Stimulated activated CD4-positive, alpha-beta T cell treated with anti-CD3 and anti-CD28 coated beads, Interleukin-4, amount 100 ng/mL, for 1 hour (primary cell): ENCODE data around the gene SLC45A1.

Experiments used
- DNase-seq: peaks from one replicate; pipeline ENCODE4 v3.0.0-alpha.2; 2020

Gene SLC45A1

DNA sequence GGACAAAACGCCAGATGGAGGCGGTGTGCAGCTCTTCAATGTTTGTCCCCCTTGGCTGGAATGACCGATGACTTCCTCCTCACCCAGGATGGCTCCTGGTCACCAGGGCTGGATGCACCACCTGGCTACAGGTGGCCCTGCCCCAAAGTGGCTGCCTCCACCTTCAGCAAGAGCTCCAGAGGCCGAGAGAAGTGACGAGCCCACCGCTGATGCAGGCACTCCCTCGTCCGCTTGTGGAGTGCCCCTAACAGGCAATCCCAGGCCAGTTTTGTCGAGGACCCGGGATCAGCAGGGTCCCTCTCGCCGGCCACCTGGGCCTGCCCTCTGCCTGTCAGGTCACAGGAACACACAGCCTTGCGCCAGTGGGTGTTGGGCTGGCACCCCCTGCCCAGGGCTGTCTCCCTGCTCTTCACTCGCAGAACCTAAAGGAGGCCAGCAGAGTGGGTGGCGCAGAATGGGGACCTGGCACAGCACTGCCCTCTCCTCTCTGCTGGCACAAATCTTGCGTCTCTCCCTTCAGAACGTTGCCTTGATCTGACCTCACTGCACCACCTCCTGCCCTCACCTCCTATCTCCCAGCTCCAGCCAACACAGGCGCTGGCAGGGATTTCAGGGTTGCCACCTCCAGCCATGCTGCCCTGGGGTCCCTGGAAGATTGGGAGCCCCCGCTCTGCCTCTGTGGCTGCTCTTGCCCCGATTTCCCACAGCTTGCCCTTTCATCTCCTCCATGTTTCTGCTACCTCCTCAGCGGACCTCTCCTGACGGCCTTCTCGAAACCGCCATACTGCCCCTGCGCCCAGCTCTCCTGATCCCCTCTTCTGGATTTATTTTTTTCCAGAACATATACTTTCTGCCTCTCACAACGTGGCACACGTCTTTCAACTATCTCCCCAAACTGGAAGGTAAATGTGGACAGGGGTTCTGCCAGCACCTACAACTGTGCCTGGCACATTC, 38.6 kb downstream of the SLC45A1 start:
- DNase-seq: no peak

DNA sequence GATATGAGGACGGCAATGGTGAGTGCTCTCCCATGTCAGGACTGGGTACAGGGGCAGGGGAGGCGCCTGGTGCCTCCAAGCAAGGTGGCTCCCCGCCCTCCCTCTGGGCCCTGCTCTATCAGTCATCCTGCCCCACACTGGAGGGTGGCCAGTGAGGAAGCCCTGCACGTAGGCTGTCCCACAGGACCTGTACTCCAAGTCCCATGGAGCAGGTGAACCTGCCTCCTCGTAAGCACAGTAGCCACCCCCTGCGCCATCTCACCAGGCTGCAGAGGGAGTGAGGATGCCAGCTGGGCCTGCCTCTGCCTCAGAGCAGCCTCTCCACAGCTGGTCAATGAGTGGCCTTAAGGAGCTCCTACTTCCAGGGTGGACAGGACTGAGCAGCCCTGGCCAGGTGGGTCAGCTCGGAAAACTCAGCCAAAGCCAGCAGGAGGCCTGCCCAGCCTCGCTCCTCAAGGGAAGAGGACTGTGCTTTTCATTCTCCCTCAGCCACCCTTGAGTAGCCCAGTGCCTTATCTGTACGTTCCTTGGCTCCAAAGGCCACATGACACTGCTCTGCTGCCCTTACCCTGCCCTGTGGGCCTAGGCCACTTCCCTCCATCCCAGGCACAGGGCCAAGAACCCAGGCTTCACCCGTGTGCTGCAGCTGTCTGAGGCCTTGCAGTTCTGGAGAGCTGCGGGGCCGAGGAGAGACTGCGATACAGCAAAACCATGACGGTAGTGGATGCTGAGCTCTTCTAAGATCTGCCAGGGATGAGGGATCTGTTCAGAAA, 39.6 kb downstream of the SLC45A1 start:
- no peak for DNase-seq

DNA sequence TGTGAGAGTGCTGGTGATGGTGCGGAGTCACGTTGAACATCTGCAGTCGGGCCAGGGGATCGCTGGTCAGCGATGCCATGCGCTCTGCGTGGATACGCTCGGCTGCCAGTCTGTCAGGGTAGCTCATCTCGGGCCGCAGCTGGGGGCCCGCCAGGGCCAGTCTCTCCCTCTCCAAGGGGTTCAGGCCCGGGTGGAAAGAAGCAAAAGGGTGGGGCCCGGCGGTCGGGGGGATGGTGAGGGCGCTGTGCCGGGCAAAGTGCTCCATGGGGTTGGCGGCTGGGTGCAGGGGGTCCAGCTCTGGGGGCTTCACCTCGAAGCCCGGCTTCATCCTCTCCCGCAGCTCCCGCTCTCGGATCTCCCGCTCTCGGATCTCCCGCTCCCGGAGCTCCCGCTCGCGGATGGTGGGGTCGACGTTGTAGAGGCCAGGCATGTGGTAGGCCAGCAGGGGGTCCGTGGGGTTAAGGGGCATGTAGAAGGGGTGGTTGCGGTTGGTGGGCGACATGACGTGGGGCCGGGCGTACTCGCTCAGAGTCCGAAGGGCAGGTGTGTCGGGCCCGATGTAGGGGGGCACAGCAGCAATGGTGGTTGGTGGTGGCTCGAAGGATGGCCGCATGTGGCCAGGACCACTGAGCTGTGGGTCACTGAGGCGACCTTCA, 40.5 kb downstream of the SLC45A1 start:
- no peak for DNase-seq

DNA sequence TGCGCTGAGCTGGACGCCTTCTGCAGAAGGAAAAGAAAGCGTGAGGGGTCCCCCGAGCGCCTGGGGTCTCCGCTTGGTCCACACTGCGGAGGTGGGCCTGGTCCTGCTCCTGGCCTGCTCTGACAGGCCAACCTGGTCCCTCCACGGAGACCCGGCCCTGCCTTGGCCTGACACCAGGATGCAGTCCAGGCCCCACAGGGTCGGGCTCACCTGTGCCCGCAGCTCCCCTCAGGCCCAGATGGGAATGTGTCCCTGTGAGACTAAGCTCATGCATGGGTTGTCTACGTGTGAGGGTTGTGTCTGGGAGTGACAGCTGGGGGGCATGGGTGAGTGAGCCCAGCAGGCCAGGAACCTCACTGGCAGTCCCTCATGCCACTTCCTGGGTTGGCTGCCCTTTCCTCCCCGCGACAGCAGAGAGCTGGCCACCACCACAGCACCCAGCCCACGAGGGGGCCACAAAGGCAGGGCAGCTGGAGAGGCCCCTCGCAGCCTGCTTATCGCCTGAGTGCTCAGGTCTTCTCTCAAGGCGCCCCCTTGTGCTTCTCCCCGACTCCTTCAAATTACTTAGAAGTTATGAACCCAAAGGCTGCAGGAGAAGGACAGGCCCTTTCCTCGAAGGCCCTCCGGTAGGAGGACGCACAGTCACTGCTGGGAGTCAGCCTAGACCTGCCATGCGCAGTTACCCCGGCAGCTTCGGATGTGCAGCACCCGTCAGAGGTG, 41.1 kb downstream of the SLC45A1 start:
- no peak for DNase-seq

DNA sequence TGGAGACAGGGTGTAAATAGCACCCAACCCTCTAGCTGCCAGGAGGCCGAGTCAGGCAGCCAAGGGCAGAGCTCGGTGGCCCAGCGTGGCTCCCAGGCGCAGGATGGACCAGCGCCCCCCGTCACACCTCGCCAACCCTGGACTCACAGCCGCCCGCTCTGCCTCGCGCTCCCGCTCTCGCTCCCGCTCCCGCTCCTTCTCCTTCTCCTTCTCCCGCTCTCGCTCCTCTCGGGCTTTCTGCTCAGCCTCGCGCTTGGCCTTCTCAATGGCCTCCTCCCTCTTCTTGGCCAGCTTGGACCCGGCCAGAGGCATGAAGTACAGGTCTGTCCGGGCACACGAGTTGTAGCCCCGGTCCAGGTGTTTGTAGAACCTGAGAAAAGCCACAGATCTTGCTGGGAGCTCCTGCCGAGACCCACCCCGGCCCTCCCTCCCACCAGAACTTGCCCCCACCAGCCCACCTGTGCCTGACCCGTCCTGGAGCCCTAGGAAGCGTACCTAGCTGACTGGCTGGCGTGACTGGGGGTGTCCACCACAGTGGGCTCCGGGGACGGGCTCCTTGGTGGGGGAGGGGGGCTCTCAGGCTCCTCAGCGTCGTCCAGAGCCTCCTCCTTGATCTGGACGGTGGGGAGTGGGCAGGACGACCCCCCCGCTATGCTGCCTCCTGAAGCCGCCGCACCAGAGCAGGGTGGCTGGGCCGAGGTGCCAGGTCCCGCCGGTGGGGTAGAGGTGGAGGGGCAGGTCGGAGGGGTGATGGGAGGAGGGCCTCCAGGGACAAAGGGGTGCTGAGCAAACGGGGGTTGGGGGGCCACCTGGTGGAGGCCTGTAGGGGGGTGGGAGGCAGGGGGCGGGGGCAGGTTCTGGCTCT, 41.9 kb downstream of the SLC45A1 start:
- DNase-seq: no peak

DNA sequence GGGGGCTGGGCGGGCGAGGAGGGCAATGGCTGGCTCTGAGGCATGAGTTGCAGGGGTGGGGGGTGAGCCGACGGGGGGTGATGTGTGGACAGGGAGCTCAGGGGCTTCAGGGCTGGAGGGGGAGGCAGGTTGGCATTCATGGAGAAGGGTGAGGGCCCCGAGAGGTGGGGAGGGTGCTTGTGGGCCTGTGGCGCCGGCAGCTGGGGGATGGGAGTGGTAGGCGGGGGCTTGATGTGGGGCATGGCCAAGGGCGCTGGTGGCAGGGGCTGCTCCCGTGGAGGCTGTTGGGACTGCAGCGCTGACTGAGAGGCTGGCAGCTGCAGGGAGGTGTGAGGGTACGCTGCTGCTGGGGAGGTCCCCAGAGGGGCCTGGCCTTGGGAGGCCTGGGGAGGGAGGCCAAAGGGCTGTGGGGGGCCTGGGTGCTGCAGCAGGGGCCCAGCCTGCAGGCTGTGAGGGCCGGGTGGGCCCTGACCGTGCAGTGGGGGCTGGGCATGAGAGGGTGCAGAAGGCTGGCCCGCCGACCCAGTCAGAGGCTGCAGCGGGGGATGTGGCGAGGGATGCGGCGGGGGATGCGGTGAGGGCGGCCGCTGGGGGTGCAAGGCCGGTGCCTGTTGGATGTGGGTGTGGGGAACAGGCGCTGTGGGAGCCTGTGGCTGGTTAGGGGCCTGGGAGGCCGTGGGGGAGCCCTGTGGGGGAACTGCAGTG, 42.7 kb downstream of the SLC45A1 start:
- no peak for DNase-seq

DNA sequence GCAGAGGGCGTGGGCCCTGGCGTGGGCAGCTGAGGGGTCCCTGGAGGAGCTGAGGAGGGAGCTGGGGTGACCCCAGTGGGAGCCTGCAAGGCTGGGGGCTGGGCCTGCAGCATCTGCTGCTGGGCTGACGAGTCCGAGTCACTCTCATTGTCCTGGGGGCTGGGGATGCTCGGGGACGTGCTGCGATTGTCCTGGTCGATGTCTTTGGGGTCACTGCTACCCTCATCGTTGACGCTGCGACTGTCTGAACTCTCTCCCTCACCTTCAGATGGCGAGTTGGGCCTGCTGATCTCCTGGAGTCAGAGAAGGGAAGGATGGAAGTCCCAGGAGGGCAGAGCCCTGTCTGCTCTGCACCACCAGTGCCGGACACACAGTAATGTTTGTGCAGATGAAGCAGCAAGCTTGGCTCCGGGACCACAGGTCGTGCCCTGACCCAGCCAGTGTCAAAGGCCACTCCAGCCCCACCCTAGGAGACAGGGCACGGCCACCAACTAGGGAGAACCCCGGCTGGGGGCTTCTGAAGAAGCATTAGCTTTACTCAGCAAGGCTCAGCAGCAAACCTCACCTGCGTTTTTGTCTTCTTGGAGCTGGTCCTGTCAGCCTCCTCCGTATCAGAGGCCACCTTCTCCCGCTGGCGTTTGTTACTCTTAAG, 43.4 kb downstream of the SLC45A1 start:
- DNase-seq: no peak

DNA sequence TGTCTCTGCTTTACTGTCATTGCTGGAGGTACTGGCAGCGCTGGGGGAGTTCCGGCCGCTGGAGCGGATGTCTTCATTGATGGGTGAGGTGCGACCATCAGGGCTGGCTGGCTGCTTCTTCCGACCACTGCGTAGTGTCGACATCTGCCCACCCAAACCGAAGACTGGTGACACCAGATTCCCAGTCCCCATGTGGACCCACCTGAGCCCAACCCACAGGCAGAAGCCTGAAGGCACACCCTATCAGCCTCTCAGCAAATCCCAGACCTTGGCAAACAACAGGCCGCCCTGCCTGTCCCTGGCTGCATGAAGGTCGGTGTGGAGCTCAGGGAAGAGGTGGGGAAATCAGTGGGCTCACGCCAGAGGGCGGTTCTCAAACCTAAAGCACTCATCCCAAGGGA, 44.8 kb downstream of the SLC45A1 start:
- DNase-seq: no peak

DNA sequence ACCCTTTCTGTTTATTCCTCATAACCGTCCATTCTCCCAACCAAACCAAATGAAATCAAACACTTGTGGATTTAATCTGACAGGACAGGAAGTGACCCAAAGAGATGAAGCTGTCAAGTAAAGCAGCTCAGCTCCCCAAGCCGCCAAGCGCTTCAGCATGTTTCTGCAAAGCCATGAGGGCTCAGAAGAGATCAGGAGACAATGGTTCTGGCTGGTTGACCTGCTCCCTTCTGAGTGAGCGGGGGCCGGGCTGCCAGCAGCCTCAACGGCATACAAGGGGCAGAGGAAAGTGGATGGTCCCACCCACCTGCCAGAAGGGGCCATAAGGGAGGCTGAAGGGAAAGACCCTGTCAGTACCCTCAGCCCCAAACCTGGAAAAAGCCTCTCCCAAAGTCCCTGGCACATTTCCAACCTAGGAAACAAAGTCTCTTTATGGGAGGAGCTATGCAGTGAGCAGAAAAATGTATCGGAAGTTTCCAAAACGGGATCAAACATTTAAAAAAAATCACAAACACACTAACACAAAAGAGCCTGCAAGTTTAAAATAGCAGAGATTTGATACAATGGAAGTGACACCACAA, 45.4 kb downstream of the SLC45A1 start:
- DNase-seq: no peak

DNA sequence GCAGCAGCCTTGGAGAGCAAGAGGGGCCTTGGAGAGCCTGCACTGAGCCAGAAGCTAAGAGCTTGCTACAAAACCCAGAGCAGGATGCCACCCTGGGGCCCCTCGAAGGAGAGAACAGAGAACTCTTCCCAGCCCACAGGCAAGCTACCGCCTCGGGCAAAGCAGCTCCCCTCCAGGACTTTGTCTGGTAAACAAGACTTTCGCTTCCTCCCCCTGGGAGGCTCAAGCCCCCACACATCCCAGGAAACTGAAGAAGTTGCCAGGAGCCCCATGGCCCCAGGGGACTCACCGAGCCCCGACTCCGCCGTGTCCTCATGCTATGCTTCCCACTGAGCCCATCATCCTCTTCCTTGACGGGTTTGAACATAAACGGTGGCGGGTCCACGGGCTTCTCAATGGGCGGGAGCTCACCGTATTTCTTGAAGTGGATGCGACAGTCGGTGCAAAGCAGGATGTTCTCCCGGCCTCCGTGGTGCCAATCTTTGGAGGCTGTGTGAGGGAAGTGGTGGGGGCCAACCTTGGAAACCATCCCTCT, 45.9 kb downstream of the SLC45A1 start:
- DNase-seq: no peak

DNA sequence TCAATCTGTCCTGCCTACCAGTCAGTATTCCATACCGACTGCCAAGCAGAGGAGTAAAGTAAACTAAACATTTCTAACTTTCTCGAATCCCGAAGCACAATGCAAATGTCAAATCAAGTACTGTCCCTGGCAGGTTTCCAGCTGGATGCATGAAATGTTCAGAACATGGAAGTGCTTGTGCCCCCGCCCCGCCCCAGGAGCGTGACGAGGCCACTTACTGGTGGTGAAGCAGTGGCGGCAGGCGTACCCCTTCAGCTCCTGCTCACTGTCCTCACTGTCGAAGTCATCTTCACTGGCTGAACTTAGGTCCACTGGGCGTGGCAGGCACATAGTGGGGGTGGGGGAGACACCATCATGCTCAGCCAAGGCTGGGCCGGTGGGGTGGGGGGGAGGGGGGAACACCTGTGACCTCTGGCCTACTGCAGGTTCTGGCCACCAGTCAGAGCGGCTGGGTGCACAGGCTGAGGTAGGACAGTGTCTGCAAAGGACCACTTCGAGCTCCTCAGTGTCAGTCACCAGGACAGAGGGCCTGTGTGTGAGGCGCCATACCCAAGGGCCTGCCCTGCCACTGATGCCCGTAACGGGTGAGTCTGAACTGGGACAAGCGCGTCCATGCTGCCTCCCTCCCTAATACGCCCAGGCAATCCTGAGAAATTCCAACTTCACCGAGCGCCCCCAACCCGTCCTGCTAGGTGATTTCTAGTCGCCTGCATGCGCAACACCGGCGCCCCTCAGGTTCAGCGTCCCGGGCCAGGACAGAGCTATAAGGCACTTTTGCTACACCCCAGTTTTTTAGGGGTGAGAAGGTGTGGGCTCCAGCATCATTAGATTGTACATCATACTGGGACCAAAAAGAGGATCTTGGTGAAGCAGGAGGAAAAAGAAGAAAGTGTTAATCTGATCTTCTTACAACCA, 46.9 kb downstream of the SLC45A1 start:
- no peak for DNase-seq

DNA sequence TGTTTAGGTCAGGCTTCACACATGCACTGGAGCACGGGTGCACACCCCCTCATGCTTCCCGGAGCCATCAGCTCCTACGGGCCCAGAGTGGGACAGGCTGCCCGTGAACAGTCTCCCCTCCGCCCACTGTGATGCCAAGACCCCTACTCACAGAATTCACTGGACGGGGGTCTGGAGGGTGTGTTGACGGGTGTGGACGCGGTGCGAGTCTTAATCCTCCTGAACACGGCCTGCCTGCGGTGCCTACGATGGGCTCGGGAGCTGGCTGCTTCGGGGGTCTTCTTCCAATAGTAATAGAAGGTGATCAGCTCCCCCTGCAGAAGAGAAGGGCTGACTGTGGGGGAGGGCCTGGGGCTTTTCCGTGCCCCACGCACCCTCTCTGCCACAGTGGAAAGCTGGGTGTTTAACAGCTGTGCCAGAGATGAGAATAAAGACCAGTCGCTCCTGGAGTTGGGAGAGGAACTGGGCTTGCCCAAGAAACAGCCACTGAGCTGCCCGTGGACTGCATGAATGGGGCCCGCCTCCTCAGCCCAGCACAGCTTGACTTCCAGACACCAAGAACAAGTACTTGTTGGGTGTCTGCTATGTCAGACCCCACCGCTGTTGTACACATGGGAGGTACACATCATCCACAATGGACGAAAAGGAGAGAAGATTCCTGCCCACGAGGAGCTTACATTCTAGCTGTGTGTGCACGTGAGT, 47.9 kb downstream of the SLC45A1 start:
- DNase-seq: no peak

DNA sequence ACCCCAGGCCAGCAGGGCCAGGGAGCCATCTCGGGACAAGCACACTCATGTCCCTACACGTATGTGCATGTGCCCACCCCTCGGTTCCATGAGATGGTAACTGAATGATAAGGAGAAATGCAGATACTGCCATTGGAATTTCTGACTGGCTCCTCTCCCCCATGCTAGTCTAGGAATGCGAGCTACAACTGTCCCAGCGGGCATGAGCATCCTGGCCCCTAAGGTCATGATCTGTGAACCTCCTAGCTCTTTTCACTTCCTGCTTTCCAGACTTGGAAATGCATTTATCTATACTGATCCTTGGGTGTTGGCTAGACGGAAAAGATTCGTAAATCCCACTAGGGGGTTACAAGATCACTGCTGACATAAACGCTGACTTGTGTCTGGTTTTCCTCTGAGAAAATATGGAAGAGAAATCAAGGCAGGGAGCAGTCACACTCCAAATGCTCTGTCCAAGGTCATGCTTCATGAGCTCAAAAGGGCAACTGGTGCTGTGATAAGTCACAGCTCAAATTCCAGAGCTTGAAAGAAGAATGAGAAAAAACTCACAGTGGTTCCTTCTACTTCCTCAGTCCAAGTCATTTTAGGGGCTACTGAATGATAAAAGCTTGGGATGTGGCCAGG, 49.8 kb downstream of the SLC45A1 start:
- no peak for DNase-seq

DNA sequence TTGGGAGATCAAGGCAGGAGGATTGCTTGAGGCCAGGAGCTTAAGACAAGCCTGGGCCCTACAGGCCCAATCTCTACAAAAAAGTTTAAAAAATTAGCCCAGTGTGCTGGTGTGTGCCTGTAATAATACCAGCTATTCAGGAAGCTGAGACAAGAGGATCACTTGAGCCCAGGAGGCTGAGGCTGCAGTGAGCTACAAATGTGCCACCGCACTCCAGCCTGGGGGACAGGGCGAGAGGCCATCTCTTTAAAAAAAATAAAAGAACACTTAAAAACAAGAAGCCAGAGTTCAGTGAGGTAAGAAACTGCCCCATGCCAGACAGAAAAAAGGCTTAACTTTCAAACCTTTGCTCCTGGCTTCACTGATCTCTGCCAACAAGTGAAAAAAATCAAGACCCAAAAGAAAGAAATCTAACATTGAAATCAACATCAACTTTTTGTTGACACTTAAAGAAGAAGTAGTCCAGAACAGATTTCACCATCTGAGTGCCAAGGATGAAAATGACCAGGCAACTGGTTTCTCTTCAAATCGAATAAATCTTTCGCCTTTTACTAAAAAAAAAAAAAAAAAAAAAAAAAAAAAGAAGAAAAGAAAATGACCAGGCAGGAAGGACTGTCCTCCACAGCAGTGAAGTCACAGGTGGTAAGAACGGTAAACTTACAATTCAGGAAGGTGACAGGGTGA, 51.2 kb downstream of the SLC45A1 start:
- DNase-seq: no peak

DNA sequence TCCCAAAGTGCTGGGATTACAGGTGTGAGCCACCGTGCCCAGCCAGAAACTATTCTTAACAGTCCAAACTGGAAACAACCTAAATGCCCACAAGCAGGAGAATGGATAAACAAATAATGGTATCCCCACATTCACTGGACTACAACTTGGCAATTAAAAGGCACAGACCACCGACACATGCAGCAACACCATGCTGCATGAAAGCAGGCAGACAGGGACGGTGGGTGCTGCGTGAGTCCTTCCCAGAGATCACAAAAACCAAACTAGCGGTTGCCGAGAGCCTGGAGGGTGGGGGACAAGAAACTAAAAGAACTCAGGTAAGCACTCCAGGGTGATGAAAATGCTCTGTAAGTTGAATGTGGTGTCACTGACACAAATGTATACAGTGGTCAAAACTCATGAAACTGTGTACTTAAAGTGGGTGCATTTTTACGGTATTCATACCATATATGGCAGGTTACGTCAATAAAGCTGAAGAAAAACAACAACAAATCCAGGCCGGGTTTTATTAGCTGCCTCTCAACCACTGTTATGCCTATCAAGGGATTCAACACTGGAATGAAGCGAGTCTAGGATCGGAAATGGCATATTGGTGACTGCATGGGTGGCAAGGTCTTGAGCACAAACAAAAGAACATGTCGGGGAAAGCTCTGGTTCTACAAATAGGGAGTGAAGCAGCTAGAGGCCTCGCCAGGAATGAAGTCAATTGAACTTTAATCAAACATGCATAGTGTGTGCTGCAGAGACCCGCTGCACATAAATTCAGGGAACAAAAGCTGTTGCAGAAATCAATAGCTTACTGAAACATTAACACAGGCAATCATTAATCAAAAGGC, 52.4 kb downstream of the SLC45A1 start:
- DNase-seq: no peak

DNA sequence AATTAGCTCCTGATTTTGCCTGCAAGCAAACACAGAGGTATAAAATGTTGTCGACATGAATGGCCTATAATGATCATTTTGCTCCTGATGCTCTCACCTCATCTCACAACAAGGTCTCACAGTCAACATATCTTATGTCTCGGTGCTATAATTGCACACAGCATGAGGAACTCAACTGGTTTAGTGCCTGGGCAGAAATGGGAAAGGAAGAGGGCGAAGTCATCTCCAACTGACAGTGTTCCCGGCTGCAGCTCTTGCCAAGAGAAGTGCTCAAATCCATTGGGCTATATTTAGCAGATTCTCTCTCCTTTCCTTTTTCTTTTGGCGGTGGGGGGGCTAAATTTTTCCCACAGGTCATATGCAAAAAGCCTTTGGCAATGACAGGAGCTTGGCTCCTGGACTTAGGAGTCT, 53.0 kb downstream of the SLC45A1 start:
- DNase-seq: no peak
